ENCODE measurements around the gene ATRX. TPM values are rescaled to one million over a fixed set of nuclear protein-coding genes. Genes with fewer than 3 reads are reported as not detected.
"Not testable (repeated sequence)": the region's sequence is repeated elsewhere in the genome, so short reads cannot be mapped to it uniquely, and the experiment has no call there.

Gene ATRX
- 39.8 TPM for polyA plus RNA-seq (2013, experiment 1 of 2)
- 46.3 TPM for polyA plus RNA-seq (2013, experiment 2 of 2)

GRCh38 chrX:77785486-77786364 lies at the start of gene ATRX:
ATRX (minus strand) TSS chrX:77786216; CDS start chrX:77786001, 215 bp downstream.
- H3K27ac ChIP-seq (ENCODE audit: low read depth, low read length) = peak within 1 kb of the TSS; percentile 99
- peak within 1 kb of the TSS; percentile 100 for H3K9ac ChIP-seq (ENCODE audit: low read depth, low read length)
- under 1% methylated on average over 45 of the region's 61 CpGs for WGBS
- peaks cover 12% of the 10 kb centered on the region; the same call in 1 of the 2 replicates for H3K4me1 ChIP-seq (ENCODE audit: insufficient read depth, low read length)
- H3K36me3 ChIP-seq (ENCODE audit: insufficient read depth, low read length) = no peaks in the 10 kb centered on the region; the same call in 1 of the 2 replicates
- peak within 1 kb of the TSS; percentile 98 for H3K4me3 ChIP-seq (ENCODE audit: low read length)
- no peaks in the 10 kb centered on the region for H3K27me3 ChIP-seq (ENCODE audit: insufficient read depth, low read length)
- no peaks in the 10 kb centered on the region for H3K9me3 ChIP-seq (ENCODE audit: insufficient read depth, low read depth, low read length)

- H3K4me3 ChIP-seq (ENCODE audit: low read length); H3K4me1 ChIP-seq (ENCODE audit: insufficient read depth, low read length); H3K9ac ChIP-seq (ENCODE audit: low read depth, low read length); H3K36me3 ChIP-seq (ENCODE audit: insufficient read depth, low read length); H3K27me3 ChIP-seq (ENCODE audit: insufficient read depth, low read length); H3K27ac ChIP-seq (ENCODE audit: low read depth, low read length); H3K9me3 ChIP-seq (ENCODE audit: insufficient read depth, low read depth, low read length): not testable (repeated sequence)
- WGBS = 96% methylated on average over 2 of the region's 5 CpGs
These were observed 45.5 kb upstream of the ATRX start for GRCh38 chrX:77831544-77831943.

- H3K9me3 ChIP-seq (ENCODE audit: insufficient read depth, low read depth, low read length); H3K9ac ChIP-seq (ENCODE audit: low read depth, low read length); H3K4me3 ChIP-seq (ENCODE audit: low read length); H3K27ac ChIP-seq (ENCODE audit: low read depth, low read length); H3K4me1 ChIP-seq (ENCODE audit: insufficient read depth, low read length); H3K27me3 ChIP-seq (ENCODE audit: insufficient read depth, low read length); H3K36me3 ChIP-seq (ENCODE audit: insufficient read depth, low read length): not testable (repeated sequence)
- no CpG with 5 or more reads among the region's 2 CpGs for WGBS
These were observed 36.0 kb upstream of the ATRX start for GRCh38 chrX:77821989-77822388.

- WGBS = 94% methylated on average over 9 of the region's 9 CpGs
- Histone ChIP-seq H3K4me1 (ENCODE audit: insufficient read depth, low read length) (no peaks in the 10 kb centered on the region), H3K27me3 (ENCODE audit: insufficient read depth, low read length) (no peaks in the 10 kb centered on the region), H3K9me3 (ENCODE audit: insufficient read depth, low read depth, low read length) (no peaks in the 10 kb centered on the region), H3K27ac (ENCODE audit: low read depth, low read length) (no peak overlapping the region), H3K4me3 (ENCODE audit: low read length) (no peak overlapping the region), H3K36me3 (ENCODE audit: insufficient read depth, low read length) (0 out of 2 replicates have a peak, but pooled peaks cover under 1% of the 10 kb centered on the region), H3K9ac (ENCODE audit: low read depth, low read length) (no peak overlapping the region)
These were observed 34.2 kb upstream of the ATRX start for GRCh38 chrX:77820091-77820727.

- no peaks in the 10 kb centered on the region for H3K4me1 ChIP-seq (ENCODE audit: insufficient read depth, low read length)
- no peaks in the 10 kb centered on the region for H3K9me3 ChIP-seq (ENCODE audit: insufficient read depth, low read depth, low read length)
- no CpG with 5 or more reads among the region's 1 CpG for WGBS
- H3K27me3 ChIP-seq (ENCODE audit: insufficient read depth, low read length) = no peaks in the 10 kb centered on the region
- H3K36me3 ChIP-seq (ENCODE audit: insufficient read depth, low read length) = no peaks in the 10 kb centered on the region
- H3K27ac ChIP-seq (ENCODE audit: low read depth, low read length) = no peak overlapping the region
- H3K9ac ChIP-seq (ENCODE audit: low read depth, low read length) = no peak overlapping the region
- H3K4me3 ChIP-seq (ENCODE audit: low read length) = no peak overlapping the region
These were observed 28.2 kb upstream of the ATRX start for GRCh38 chrX:77814210-77814609.

GRCh38 chrX:77802201-77802600 lies 16.2 kb upstream of the ATRX start:
- Histone ChIP-seq H3K9ac (ENCODE audit: low read depth, low read length) (no peak overlapping the region), H3K27me3 (ENCODE audit: insufficient read depth, low read length) (no peaks in the 10 kb centered on the region), H3K9me3 (ENCODE audit: insufficient read depth, low read depth, low read length) (no peaks in the 10 kb centered on the region), H3K27ac (ENCODE audit: low read depth, low read length) (no peak overlapping the region), H3K36me3 (ENCODE audit: insufficient read depth, low read length) (no peaks in the 10 kb centered on the region), H3K4me3 (ENCODE audit: low read length) (no peak overlapping the region), H3K4me1 (ENCODE audit: insufficient read depth, low read length) (no peaks in the 10 kb centered on the region)
- 80% methylated on average over 1 of the region's 1 CpG for WGBS

- no CpG with 5 or more reads among the region's 1 CpG for WGBS
- H3K36me3 ChIP-seq (ENCODE audit: insufficient read depth, low read length) = no peaks in the 10 kb centered on the region
- H3K27ac ChIP-seq (ENCODE audit: low read depth, low read length) = no peak overlapping the region
These were observed 9.1 kb upstream of the ATRX start for GRCh38 chrX:77795124-77795523.

GRCh38 chrX:77793946-77794345 lies 7.9 kb upstream of the ATRX start:
- H3K9ac ChIP-seq (ENCODE audit: low read depth, low read length) = no peak overlapping the region

More at GRCh38 chrX:77795124-77795523, 9.1 kb upstream of the ATRX start:
- no peaks in the 10 kb centered on the region for H3K9me3 ChIP-seq (ENCODE audit: insufficient read depth, low read depth, low read length)
- H3K4me3 ChIP-seq (ENCODE audit: low read length) = no peak overlapping the region
- no peaks in the 10 kb centered on the region for H3K27me3 ChIP-seq (ENCODE audit: insufficient read depth, low read length)
- no peaks in the 10 kb centered on the region for H3K4me1 ChIP-seq (ENCODE audit: insufficient read depth, low read length)
- no peak overlapping the region for H3K9ac ChIP-seq (ENCODE audit: low read depth, low read length)

GRCh38 chrX:77788050-77788449 lies 2.0 kb upstream of the ATRX start:
- Histone ChIP-seq H3K9me3 (ENCODE audit: insufficient read depth, low read depth, low read length) (no peaks in the 10 kb centered on the region), H3K9ac (ENCODE audit: low read depth, low read length) (no peak overlapping the region), H3K36me3 (ENCODE audit: insufficient read depth, low read length) (no peaks in the 10 kb centered on the region), H3K4me3 (ENCODE audit: low read length) (no peak overlapping the region), H3K27me3 (ENCODE audit: insufficient read depth, low read length) (no peaks in the 10 kb centered on the region), H3K27ac (ENCODE audit: low read depth, low read length) (no peak overlapping the region), H3K4me1 (ENCODE audit: insufficient read depth, low read length) (peaks cover 12% of the 10 kb centered on the region; the same call in 1 of the 2 replicates)
- 83% methylated on average over 1 of the region's 2 CpGs for WGBS

More at GRCh38 chrX:77793946-77794345, 7.9 kb upstream of the ATRX start:
- no peaks in the 10 kb centered on the region for H3K9me3 ChIP-seq (ENCODE audit: insufficient read depth, low read depth, low read length)
- H3K27me3 ChIP-seq (ENCODE audit: insufficient read depth, low read length) = no peaks in the 10 kb centered on the region
- no peaks in the 10 kb centered on the region for H3K4me1 ChIP-seq (ENCODE audit: insufficient read depth, low read length)
- no peak overlapping the region for H3K4me3 ChIP-seq (ENCODE audit: low read length)
- H3K27ac ChIP-seq (ENCODE audit: low read depth, low read length) = no peak overlapping the region
- no peaks in the 10 kb centered on the region for H3K36me3 ChIP-seq (ENCODE audit: insufficient read depth, low read length)
- WGBS = 96% methylated on average over 5 of the region's 6 CpGs

- peak overlapping the region; percentile 98 for H3K4me3 ChIP-seq (ENCODE audit: low read length)
- no peaks in the 10 kb centered on the region for H3K27me3 ChIP-seq (ENCODE audit: insufficient read depth, low read length)
- H3K9me3 ChIP-seq (ENCODE audit: insufficient read depth, low read depth, low read length) = no peaks in the 10 kb centered on the region
- peak overlapping the region; percentile 99 for H3K27ac ChIP-seq (ENCODE audit: low read depth, low read length)
- peaks cover 12% of the 10 kb centered on the region; the same call in 1 of the 2 replicates for H3K4me1 ChIP-seq (ENCODE audit: insufficient read depth, low read length)
- whole genome bisulfite sequencing = 44% methylated on average over 5 of the region's 5 CpGs
- H3K36me3 ChIP-seq (ENCODE audit: insufficient read depth, low read length) = no peaks in the 10 kb centered on the region; the same call in 1 of the 2 replicates
- H3K9ac ChIP-seq (ENCODE audit: low read depth, low read length) = peak overlapping the region; percentile 100; the same call in 1 of the 2 replicates
These were observed 307 bp upstream of the ATRX start for GRCh38 chrX:77786365-77786680.

GRCh38 chrX:77779695-77780094 lies 6.3 kb downstream of the ATRX start:
- WGBS = 88% methylated on average over 3 of the region's 3 CpGs
- H3K27me3 ChIP-seq (ENCODE audit: insufficient read depth, low read length) = no peaks in the 10 kb centered on the region
- no peak overlapping the region for H3K27ac ChIP-seq (ENCODE audit: low read depth, low read length)
- no peak overlapping the region for H3K4me3 ChIP-seq (ENCODE audit: low read length)
- H3K36me3 ChIP-seq (ENCODE audit: insufficient read depth, low read length) = no peaks in the 10 kb centered on the region; the same call in 1 of the 2 replicates
- H3K4me1 ChIP-seq (ENCODE audit: insufficient read depth, low read length) = 0 out of 2 replicates have a peak, but pooled peaks cover 7% of the 10 kb centered on the region
- no peak overlapping the region for H3K9ac ChIP-seq (ENCODE audit: low read depth, low read length)
- no peaks in the 10 kb centered on the region for H3K9me3 ChIP-seq (ENCODE audit: insufficient read depth, low read depth, low read length)
